ENCODE results near the gene GRWD1.

The GRWD1 gene

DNA sequence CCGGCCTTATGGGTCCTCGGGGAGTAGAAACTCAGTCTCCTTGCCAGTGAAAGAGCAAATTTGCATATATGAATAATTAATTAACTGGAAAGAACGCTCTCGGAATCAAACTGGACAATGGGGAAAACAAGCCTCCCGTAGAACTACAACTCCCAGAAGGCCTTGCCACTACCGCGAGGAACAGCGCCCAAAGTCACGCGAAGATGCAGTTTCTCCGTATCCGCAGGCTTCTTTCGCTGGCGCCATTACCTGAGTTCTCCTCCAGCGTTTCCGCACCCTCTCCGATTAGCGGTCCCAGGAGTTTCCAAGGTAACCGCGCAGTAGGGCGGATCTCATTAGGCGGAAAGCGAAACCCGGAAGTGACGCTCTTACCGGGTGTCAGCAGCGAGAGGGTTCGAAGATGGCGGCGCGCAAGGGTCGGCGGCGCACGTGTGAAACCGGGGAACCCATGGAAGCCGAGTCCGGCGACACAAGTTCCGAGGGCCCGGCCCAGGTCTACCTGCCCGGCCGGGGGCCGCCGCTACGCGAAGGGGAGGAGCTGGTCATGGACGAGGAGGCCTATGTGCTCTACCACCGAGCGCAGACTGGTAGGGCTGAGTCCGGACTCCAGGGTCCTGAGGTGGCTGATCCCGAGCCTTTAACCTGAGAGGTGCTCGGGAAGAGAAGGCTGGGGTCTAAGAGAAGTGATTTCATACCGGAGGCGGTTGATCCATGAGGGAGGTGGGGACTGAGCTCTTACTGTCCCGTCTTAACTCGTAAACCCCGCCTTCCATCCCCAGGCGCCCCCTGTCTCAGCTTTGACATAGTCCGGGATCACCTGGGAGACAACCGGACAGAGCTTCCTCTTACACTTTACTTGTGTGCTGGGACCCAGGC lies at the start of gene GRWD1:
Gene GRWD1, plus strand, starts transcription at position 378 of the 876 bp plus-strand sequence. Its CDS starts 23 bp downstream, at position 401.
- peak within 1 kb of the TSS; percentile 94 for H3K4me3 ChIP-seq (ENCODE audit: low read length)
- peak within 1 kb of the TSS; percentile 94 for H3K9ac ChIP-seq (ENCODE audit: low read depth, low read length)
- H3K36me3 ChIP-seq (ENCODE audit: insufficient read depth, low read depth, low read length), result peaks cover 37% of the 10 kb centered on the region
- no peaks in the 10 kb centered on the region for H3K9me3 ChIP-seq (ENCODE audit: insufficient read depth, low read depth, low read length)
- peaks cover 8% of the 10 kb centered on the region; the same call in 1 of the 2 replicates for H3K4me1 ChIP-seq (ENCODE audit: insufficient read depth, low read length)
- no peak within 1 kb of the TSS for H3K27ac ChIP-seq (ENCODE audit: low read length)
- H3K27me3 ChIP-seq (ENCODE audit: insufficient read depth, low read length), result peaks cover 39% of the 10 kb centered on the region

DNA sequence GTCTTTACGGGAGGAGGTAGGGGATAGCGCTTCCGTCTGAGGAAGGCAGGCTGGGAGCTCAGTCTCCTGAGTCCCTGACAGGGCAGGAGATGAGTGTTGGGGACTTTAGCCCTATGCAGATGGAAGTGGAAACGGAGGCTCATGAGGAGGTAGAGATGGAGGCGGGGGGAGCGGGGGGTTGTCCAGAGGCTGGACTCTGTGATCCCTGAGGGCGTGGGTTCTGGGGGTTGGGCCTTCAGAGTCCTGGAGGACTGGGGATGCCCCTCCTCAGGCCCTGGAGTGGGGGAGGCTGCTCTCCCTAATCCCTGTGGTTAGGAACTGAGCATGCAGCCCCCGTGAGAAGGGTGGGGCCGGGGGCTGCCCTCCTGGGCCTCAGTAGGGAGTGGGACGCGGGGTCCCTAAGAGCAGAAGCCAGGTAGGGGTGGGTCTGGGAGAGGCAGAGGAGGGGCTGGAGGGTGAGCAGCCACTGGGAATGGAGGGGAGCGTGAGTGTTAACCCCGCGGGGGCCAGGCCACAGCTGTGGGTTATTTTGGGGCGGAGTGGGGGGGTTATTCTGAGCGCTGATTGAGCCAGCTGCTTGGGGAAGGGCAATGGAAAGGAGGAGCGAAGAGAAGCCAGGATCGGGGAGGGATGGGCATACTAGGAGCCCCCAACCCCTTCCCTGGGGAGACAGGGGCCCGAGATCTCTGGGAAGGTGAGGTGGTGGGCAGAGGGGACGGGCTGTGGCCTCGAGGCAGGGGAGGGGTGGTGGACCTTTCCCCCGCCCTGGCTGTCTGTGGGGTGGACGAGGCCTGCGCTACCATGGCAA lies 49.6 kb upstream of the GRWD1 start:
- Histone ChIP-seq H3K9ac (ENCODE audit: low read depth, low read length) (no peak overlapping the region), H3K9me3 (ENCODE audit: insufficient read depth, low read depth, low read length) (peaks cover 3% of the 10 kb centered on the region; the same call in 1 of the 2 replicates), H3K4me1 (ENCODE audit: insufficient read depth, low read length) (peaks cover 13% of the 10 kb centered on the region; the same call in 1 of the 2 replicates), H3K4me3 (ENCODE audit: low read length) (no peak overlapping the region), H3K27me3 (ENCODE audit: insufficient read depth, low read length) (peaks cover 60% of the 10 kb centered on the region), H3K36me3 (ENCODE audit: insufficient read depth, low read depth, low read length) (no peaks in the 10 kb centered on the region), H3K27ac (ENCODE audit: low read length) (no peak overlapping the region)

DNA sequence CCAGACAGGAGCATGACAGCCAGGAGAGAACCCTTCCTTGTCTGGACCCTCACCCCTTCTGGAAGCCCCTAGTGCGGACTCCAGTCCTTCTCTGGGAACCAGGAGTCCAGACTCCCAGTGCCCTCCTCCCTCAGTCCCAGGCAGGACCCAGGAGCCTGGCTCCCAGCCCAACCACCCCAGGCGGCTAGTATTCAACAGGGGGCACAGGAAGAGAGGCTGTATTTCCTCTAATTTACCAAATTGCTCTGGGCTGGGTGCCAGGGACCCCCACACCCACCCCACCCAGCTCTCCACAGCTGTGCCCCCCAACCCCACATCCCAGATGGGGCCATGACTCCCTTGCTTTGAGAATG lies 49.0 kb upstream of the GRWD1 start:
- peaks cover 60% of the 10 kb centered on the region for H3K27me3 ChIP-seq (ENCODE audit: insufficient read depth, low read length)

DNA sequence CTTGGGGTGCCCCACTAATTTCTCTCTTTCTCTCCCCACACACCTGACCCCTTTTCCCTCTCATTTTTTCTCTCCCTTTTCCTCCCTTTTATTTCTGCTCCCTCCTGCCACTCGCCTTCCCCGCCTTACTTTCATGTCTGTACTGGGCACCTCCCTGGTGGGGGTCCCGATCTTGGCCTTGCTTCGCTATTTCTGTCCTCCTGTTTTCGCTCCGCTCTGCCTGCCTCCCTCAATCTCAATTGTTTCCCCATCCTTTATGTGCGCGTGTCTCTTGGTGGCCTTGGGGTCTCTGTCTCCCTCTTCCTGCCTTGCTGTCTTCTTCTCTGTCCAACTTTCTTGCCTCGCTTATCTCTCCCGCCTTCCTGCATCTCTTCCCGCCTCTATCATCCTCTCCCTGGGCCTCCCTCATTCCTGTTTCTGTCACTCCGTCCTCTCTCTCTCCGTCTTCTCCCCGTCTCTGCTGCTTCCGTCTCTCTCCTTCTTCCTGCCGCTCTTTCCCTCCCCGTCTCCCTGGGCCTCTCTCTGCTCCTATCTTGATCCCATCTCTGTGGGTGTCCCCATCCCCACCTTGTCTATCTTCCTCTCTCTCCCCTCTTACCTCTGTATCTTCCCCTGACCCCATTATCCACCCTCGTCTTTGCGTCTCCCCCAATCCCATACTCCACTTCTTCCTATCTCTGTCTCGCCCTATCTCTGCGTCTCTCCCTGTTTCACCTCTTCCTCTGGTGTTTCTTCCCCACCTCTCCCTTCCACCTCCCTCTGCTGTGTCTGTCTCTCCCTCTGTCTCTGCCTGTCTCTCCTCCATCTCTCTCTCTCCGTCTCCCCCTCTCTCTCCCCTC lies 48.3 kb upstream of the GRWD1 start:
- Histone ChIP-seq H3K4me3 (ENCODE audit: low read length) (peak overlapping the region; percentile 73), H3K27ac (ENCODE audit: low read length) (no peak overlapping the region), H3K9me3 (ENCODE audit: insufficient read depth, low read depth, low read length) (peaks cover 3% of the 10 kb centered on the region; the same call in 1 of the 2 replicates), H3K4me1 (ENCODE audit: insufficient read depth, low read length) (peaks cover 15% of the 10 kb centered on the region; the same call in 1 of the 2 replicates), H3K9ac (ENCODE audit: low read depth, low read length) (peak overlapping the region; percentile 69; the same call in 1 of the 2 replicates), H3K36me3 (ENCODE audit: insufficient read depth, low read depth, low read length) (no peaks in the 10 kb centered on the region), H3K27me3 (ENCODE audit: insufficient read depth, low read length) (peaks cover 58% of the 10 kb centered on the region)

More for the DNA sequence above, 49.0 kb upstream of the GRWD1 start:
- Histone ChIP-seq H3K9ac (ENCODE audit: low read depth, low read length) (no peak overlapping the region), H3K27ac (ENCODE audit: low read length) (no peak overlapping the region), H3K4me3 (ENCODE audit: low read length) (no peak overlapping the region), H3K9me3 (ENCODE audit: insufficient read depth, low read depth, low read length) (peaks cover 3% of the 10 kb centered on the region; the same call in 1 of the 2 replicates), H3K4me1 (ENCODE audit: insufficient read depth, low read length) (peaks cover 15% of the 10 kb centered on the region; the same call in 1 of the 2 replicates), H3K36me3 (ENCODE audit: insufficient read depth, low read depth, low read length) (no peaks in the 10 kb centered on the region)

DNA sequence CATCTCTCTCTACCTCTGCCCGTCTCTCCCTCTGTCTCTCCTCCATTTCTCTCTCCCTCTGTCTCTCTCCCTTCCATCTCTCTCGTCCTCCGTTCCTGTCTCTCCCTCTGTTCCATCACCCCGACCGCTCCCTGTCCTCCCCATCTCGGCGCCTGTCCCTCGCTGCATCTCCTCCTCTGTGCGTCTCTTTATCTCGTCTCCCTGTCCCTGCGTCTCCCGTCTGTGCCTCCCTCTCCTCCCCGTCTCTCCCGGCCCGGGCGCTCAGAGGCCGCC lies 47.7 kb upstream of the GRWD1 start:
- Histone ChIP-seq H3K4me3 (ENCODE audit: low read length) (peak overlapping the region; percentile 73), H3K27me3 (ENCODE audit: insufficient read depth, low read length) (peaks cover 52% of the 10 kb centered on the region), H3K27ac (ENCODE audit: low read length) (no peak overlapping the region), H3K36me3 (ENCODE audit: insufficient read depth, low read depth, low read length) (no peaks in the 10 kb centered on the region), H3K9ac (ENCODE audit: low read depth, low read length) (peak overlapping the region; percentile 69; the same call in 1 of the 2 replicates), H3K9me3 (ENCODE audit: insufficient read depth, low read depth, low read length) (peaks cover 3% of the 10 kb centered on the region; the same call in 1 of the 2 replicates), H3K4me1 (ENCODE audit: insufficient read depth, low read length) (peaks cover 15% of the 10 kb centered on the region; the same call in 1 of the 2 replicates)

DNA sequence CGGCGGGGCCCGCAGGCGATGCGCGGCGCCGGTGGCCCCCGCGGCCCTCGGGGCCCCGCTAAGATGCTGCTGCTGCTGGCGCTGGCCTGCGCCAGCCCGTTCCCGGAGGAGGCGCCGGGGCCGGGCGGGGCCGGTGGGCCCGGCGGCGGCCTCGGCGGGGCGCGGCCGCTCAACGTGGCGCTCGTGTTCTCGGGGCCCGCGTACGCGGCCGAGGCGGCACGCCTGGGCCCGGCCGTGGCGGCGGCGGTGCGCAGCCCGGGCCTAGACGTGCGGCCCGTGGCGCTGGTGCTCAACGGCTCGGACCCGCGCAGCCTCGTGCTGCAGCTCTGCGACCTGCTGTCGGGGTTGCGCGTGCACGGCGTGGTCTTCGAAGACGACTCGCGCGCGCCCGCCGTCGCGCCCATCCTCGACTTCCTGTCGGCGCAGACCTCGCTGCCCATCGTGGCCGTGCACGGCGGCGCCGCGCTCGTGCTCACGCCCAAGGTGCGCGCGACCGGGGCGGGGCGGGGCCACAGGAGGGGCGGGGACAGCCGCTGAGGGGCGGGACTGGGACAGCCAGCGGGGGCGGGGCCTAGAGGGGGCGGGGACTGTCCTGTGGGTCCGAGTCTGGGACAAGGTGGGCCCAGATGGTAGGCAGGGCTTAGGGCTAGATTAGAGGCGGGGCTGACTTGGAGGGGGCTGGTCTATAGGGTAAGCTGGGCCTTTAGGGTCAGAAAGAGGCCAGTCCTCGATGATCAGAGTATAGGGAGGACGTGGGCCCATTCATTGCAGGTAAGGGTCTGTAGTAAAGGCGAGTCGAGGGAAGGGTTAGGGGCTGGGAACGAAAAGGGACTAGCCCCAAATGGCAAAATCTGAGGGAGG lies 47.2 kb upstream of the GRWD1 start:
- Histone ChIP-seq H3K4me1 (ENCODE audit: insufficient read depth, low read length) (peaks cover 15% of the 10 kb centered on the region; the same call in 1 of the 2 replicates), H3K36me3 (ENCODE audit: insufficient read depth, low read depth, low read length) (no peaks in the 10 kb centered on the region), H3K4me3 (ENCODE audit: low read length) (peak overlapping the region; percentile 73; the same call in 1 of the 2 replicates), H3K9ac (ENCODE audit: low read depth, low read length) (peak overlapping the region; percentile 69; the same call in 1 of the 2 replicates), H3K27me3 (ENCODE audit: insufficient read depth, low read length) (peaks cover 47% of the 10 kb centered on the region), H3K27ac (ENCODE audit: low read length) (no peak overlapping the region), H3K9me3 (ENCODE audit: insufficient read depth, low read depth, low read length) (peaks cover 3% of the 10 kb centered on the region; the same call in 1 of the 2 replicates)

DNA sequence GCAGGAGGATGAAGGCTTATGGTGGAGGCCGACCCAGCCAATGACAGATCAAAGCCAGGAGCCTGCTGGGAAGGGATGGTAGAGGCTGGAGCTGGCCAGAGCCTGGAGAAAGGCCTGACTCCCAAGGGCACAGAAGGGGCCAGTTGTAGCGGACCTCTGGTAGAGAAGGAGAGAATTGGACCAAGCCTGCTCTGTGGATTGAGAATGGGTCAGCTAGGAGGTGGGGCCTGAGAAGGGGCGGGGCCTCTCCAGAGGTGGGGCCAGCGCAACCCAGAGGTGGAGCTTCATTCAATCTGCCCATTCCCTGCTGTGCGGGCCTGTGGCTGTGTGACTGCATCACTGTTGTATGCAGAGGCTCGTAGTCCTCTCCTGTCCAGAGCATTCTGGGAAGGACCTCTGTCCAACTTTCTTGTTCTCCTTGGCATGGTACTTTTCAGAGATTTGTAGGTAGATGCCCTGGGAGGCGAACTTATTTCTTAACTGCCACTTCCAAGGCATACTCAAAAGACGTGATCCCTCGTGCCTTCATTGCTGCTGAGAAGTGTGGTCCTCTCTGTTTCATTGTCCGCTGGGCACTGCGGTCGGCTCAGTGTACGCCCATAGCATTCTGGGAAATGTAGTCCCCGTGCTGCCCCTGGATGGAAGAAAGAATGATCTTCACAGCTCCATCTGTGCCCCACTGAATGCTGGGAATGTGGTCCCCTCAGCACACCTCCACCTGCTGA lies 45.6 kb upstream of the GRWD1 start:
- Histone ChIP-seq H3K9me3 (ENCODE audit: insufficient read depth, low read depth, low read length) (peaks cover 3% of the 10 kb centered on the region; the same call in 1 of the 2 replicates), H3K9ac (ENCODE audit: low read depth, low read length) (peak overlapping the region; percentile 39; the same call in 1 of the 2 replicates), H3K36me3 (ENCODE audit: insufficient read depth, low read depth, low read length) (no peaks in the 10 kb centered on the region), H3K4me1 (ENCODE audit: insufficient read depth, low read length) (peaks cover 11% of the 10 kb centered on the region; the same call in 1 of the 2 replicates), H3K27me3 (ENCODE audit: insufficient read depth, low read length) (peaks cover 31% of the 10 kb centered on the region), H3K4me3 (ENCODE audit: low read length) (peak overlapping the region; percentile 49; the same call in 1 of the 2 replicates), H3K27ac (ENCODE audit: low read length) (peak overlapping the region; percentile 48)

DNA sequence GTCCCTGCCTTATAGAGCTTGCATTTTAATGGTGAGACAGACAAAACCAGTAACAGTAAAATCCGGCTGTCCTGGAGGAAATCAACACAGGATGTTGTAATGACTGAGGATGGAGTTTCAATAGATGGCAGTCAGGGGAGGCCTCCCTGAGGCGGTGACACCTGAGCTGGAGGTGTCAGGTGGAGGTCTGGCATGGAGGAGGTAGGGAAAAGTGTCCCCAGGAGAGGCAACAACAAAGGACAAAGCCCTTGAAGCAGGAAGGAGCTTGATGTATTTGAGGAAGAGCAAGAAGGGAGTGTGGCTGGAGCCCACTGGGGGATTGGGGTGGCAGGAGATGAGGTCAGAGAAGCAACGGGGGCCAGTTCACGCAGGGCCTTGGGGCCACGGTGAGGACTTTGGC lies 44.5 kb upstream of the GRWD1 start:
- Histone ChIP-seq H3K27ac (ENCODE audit: low read length) (peak overlapping the region; percentile 46), H3K4me3 (ENCODE audit: low read length) (peak overlapping the region; percentile 26; the same call in 1 of the 2 replicates), H3K27me3 (ENCODE audit: insufficient read depth, low read length) (peaks cover 20% of the 10 kb centered on the region), H3K4me1 (ENCODE audit: insufficient read depth, low read length) (peaks cover 11% of the 10 kb centered on the region; the same call in 1 of the 2 replicates), H3K9me3 (ENCODE audit: insufficient read depth, low read depth, low read length) (peaks cover 3% of the 10 kb centered on the region; the same call in 1 of the 2 replicates), H3K36me3 (ENCODE audit: insufficient read depth, low read depth, low read length) (no peaks in the 10 kb centered on the region), H3K9ac (ENCODE audit: low read depth, low read length) (peak overlapping the region; percentile 56; the same call in 1 of the 2 replicates)

DNA sequence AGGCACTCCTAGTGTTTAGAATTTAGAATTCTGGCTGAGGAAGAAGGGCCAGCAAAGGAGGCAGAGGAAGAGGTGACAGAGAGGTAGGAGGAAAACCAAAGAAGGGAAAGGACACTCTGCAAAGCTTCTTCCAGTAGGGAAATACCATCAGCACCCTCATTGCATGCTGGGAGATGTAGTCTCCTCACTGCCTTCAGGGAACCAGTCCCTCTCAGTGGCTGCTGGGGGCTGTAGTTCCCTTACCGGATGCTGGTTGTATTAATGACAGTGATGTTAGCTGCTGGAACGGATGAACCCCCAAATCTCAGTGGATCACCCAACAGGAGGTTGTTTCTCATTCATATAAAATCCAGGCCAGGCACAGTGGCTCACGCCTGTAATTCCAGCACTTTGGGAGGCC lies 42.2 kb upstream of the GRWD1 start:
- Histone ChIP-seq H3K4me1 (ENCODE audit: insufficient read depth, low read length) (peaks cover 6% of the 10 kb centered on the region; the same call in 1 of the 2 replicates), H3K9ac (ENCODE audit: low read depth, low read length) (no peak overlapping the region), H3K27me3 (ENCODE audit: insufficient read depth, low read length) (no peaks in the 10 kb centered on the region), H3K36me3 (ENCODE audit: insufficient read depth, low read depth, low read length) (no peaks in the 10 kb centered on the region), H3K27ac (ENCODE audit: low read length) (no peak overlapping the region), H3K9me3 (ENCODE audit: insufficient read depth, low read depth, low read length) (peaks cover 3% of the 10 kb centered on the region; the same call in 1 of the 2 replicates), H3K4me3 (ENCODE audit: low read length) (no peak overlapping the region)
